Middle frontal gyrus (tissue), 1 donor: ENCODE measurements around the gene PCBP1.
"Not testable (repeated sequence)": the region's sequence is repeated elsewhere in the genome, so short reads cannot be mapped to it uniquely, and the experiment has no call there.

Experiments used
- DNase-seq: peaks from one replicate; pipeline ENCODE4 v3.0.0-alpha.2; 2015; ENCODE audit warnings: low spot score; ENCODE audit errors: extremely low spot score

The PCBP1 gene

DNA sequence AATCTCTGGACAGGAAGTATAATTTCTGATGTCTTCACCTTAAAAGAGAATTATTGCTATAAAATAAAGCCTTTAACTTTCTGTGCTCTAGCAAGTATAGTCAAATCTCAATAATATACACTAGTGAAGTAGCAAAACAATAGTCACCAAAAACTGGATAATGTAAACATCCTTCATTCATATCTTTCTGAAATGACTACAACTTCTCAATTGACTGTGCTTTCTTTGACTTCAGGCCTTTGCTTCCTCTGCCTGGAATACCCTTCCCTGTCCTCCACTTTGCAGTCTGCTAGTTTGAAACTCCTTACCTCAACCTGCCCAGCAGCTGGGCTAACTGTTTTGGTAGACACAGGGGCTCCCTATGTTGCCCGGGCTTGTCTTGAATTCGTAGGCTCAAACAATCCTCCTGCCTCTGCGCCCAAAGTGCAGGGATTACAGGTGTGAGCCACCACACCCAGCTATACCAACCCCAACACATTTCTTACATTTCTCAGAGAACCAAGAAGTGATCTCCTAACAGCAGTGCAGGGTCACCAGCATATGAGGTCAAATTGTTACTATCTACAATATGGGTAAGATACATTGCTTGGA lies 6.6 kb upstream of the PCBP1 start:
- no peak for DNase-seq

DNA sequence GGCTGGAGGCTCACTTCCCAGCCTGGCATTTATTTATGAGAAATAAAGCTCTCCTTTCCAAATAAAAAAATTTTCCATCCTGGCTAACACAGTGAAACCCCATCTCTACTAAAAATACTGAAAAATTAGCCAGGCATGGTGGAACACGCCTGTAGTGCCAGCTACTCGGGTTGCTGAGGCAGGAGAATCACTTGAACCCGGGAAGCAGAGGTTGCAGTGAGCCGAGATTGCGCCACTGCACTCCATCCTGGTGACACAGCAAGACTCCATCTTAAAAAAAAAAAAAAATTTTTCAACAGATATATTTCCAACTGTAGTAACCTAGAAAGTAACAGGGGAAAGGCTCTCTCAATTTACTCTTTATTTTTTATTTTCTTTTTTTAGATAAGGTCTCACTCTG lies 6.1 kb upstream of the PCBP1 start:
- no peak for DNase-seq

DNA sequence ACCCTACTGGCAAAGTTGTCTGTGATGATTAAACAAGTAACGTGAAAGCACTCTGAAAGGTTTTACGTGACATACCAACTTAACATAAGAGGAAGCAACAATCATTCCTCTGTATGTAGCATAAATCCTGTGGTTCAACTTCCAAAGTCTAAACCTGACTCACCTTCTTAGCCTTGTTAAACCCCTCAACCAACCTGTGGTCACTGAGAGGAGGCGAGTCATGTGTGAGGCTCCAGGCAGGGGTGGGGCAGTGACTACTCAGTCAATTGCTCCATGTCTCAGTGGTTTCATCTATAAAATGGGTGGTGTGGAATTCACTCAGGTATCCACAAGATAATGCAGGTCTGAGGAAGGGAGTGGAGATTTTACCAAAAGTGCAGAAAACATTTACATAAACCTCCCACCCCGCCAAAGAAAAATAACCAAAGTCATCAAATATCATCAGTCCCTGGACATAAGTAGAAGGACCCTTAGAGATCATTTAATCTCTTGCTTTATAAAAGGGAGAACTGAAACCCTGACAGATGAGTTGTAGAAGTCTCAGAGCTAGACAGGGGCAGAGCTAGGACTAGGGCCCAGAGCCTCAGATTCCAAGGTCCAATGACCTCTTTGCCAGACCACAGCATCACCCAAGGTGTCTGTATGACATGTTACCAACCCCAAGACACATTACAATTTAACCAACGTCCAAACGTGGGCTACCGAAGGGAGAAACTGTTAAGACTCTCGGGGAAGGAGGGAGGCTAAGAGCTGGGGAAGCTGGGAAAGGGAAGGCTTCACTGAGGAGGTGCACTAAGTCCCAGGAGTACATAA lies 3.7 kb upstream of the PCBP1 start:
- no peak for DNase-seq

DNA sequence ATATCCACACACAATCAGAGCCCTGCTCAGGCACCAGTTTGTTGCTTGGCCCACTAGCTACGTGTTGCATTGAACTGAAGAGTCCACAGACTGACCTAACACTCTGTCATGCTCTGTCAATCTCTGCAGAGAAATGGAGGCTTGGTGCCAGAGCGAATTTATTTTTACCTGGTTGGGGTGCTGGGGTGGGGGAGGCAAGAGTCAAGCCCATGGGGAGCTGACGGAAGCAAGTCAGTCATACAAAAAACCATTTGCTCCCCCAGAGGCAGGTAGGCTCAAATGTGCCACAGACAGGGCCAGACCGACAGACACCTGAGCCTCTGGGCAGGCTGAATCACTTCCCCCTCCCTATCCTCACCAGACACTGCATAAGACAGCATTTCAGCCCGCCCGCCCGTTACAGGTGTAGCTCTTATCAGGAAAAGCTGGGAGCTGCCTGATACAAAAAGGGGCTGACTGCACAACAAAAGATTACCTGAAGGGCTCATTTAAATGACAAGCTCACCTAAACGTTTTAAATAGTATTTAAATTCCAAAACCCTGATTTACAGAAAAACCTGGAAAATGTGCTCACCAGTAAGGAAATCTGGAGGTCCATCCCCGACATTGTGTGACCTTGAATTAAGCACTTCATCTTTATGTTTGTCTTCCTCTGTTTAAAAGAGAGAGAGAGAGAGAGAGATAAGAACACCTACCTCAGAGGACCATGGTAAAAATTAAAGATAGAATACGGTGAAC lies 2.1 kb upstream of the PCBP1 start:
- DNase-seq: no peak

DNA sequence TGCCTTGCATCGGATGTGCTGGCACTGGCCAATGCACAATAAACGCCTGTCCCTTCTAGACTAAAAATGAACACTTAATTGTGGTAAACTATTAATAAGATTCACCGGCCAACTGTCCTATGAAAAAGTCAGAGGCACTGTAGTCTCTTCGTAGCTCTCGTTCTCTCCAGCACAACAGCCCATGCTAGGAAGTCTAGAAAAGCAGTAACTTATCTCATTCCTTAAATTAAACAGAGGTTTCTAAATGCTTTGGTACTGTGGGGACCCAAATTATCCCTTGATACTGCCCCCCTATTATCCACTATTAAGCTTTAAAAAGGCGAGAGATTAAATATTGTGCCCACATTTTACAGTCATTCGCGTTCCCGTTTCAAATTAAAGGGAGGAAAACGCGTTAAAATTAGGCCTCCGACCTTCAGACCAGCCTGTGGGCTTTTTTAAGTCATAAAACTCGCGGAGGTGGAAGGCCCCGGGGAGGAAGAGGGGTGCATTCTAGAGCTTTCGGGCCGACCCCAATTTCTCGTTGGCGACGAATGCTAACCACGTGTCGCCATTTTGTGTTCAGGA lies 1.5 kb upstream of the PCBP1 start:
- DNase-seq: no peak

DNA sequence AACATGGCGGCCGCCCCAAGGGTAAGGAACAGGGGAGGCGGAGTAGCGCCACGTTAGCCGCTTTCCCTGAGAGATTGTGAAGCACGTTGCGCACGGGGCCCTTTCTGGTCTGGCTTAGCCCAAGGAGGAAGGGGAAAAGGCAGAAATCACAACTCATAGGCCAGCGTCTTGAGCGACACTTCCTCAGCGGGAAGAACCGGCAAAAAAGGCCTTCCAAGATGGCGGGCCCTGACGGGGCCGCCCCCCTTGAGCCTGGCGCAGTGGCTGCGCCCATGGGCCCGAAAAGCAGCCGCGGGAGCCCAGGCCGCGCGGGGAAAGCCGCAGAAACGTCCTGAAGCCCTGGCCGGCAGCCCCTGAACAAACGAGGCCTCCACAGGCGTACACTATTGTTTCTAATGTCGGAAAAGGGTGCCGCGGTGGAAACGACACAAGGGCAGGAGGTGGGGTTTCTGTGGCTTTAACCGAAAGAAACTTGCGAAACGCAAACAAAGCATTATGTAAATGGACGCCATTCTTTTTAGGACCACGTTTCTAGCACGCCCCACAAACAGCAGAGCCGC lies 919 bp upstream of the PCBP1 start:
- DNase-seq: peak; percentile 69

DNA sequence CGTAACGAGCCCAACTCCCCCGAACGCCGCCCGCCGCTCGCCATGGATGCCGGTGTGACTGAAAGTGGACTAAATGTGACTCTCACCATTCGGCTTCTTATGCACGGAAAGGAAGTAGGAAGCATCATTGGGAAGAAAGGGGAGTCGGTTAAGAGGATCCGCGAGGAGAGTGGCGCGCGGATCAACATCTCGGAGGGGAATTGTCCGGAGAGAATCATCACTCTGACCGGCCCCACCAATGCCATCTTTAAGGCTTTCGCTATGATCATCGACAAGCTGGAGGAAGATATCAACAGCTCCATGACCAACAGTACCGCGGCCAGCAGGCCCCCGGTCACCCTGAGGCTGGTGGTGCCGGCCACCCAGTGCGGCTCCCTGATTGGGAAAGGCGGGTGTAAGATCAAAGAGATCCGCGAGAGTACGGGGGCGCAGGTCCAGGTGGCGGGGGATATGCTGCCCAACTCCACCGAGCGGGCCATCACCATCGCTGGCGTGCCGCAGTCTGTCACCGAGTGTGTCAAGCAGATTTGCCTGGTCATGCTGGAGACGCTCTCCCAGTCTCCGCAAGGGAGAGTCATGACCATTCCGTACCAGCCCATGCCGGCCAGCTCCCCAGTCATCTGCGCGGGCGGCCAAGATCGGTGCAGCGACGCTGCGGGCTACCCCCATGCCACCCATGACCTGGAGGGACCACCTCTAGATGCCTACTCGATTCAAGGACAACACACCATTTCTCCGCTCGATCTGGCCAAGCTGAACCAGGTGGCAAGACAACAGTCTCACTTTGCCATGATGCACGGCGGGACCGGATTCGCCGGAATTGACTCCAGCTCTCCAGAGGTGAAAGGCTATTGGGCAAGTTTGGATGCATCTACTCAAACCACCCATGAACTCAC lies 673 bp downstream of the PCBP1 start:
- no peak for DNase-seq

DNA sequence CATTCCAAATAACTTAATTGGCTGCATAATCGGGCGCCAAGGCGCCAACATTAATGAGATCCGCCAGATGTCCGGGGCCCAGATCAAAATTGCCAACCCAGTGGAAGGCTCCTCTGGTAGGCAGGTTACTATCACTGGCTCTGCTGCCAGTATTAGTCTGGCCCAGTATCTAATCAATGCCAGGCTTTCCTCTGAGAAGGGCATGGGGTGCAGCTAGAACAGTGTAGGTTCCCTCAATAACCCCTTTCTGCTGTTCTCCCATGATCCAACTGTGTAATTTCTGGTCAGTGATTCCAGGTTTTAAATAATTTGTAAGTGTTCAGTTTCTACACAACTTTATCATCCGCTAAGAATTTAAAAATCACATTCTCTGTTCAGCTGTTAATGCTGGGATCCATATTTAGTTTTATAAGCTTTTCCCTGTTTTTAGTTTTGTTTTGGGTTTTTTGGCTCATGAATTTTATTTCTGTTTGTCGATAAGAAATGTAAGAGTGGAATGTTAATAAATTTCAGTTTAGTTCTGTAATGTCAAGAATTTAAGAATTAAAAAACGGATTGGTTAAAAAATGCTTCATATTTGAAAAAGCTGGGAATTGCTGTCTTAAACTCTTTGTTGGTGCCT lies 1.4 kb downstream of the PCBP1 start:
- DNase-seq: no peak

DNA sequence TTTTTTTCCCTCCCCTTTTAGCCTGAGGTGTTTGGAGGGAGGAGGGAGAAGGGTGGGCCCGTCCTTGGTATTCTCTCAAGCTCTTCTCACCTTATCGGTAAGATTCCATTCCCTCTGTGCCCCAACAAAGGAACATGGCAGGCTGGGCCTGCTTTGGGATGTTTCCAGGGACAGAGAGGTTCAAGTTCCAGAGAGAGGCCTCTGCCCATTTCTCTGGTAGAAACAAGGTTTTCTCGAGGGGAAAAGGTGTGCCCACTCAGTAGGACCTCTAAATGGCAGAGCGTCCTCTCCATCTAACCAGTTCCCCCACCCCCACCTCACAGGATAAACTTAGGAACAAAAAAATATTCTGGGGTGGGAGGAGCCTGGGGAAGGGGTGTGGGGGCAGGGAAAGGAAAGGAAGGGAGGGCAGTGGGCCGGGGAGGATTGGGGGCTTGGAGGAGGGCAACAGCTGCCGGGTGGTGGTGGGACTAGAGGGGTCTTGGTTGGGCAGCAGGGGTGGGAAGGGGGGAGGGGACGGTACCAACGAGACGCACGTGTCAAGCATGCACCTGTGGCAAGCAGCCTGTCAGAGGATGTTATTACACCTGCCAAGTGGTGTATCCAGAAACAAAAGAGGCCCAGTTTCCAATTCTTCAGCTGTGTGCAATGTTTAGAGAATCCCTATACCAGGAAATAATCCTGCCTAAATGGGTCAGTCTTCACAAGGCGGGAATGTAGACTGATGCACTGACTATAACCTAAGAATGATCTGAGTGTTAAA lies 2.1 kb downstream of the PCBP1 start:
- DNase-seq: no peak

DNA sequence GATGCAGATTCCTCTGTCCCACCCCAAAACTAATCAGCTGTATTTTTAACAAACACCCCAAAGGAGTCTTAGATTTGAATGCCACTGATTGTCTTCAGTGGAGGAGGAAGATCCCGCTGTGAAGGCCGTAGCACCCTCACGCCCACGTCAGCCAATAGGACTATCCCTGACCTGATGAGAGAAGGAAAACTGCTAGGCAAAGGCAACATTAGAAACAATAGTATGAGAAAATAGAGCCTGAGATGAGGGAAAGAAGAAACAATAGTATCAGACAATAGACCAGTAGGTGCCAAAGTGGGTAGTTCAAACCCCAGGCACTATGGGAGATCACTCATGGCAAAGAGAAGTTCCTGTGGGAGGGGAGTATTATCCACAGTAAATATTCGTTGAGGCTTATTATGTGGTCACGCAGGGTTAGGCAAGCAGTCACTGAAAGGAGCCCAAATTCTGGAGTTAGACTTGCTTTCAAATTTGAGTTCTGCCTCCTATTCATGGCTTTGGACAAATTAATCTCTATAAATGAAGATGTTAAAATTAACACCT lies 2.8 kb downstream of the PCBP1 start:
- no peak for DNase-seq

DNA sequence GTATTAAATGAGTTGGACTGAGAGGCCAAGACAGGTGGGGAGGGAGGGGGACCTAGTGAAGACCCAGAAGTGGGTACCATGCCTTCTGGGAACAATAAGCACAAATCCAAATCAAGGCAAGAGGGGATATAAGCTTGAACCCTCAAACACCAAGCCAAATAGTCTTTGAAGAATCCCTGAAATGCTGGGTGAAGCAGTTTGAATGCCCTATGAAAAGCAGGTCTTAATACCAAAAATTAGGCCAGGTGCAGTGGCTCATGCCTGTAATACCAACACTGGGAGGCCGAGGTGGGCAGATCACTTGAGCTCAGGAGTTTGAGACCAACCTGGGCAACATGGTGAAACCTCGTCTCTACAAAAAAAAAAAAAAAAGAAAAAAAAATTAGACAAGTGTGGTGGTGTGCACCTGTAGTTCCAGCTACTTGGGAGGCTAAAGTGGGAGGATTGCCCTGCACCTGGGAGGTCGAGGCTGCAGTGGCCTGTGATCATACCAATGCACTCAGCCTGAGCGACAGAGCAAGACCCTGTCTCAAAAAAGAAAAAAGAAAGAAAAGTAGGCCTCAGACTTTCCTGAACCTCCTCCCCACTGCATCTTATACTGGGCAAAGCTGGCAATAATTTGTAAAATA lies 3.5 kb downstream of the PCBP1 start:
- no peak for DNase-seq

DNA sequence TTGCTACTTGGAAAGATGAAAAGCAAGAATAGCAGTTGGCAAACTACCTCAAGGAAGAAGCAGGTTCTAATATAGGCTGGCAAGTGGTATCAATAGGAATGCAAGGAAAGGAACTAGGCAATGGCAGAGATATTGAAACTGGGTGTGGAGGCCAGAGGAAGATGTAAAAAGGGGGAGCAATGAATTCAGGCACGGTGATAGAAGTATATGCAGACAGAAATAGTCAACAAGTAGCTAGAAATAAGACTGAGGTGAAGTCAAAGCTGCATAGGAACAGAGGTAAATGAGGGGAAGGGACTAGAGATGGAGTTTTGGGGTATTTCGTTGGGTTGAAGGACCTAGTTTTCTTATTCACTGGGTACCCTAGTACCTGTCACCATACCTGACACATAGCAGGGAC lies 4.1 kb downstream of the PCBP1 start:
- DNase-seq: no peak

DNA sequence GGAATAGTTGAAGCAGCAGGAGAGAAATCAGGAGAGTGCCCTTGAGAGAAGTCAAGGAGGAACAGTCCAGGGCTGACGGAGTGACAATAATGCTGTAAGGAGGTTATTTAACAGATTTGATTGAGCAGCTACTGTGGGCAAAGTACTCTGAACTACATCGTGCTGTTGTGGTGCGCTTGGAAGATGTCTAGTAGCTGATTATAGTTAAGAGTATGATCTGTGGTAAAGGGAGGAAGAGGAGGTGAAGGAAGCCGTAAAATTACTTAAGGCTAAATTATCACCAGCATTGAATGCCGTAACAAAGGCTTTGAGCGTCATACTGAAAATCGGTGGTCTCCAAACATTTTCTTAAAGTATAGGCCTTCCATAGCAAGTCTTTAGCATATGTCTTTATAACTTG lies 4.5 kb downstream of the PCBP1 start:
- DNase-seq: no peak

DNA sequence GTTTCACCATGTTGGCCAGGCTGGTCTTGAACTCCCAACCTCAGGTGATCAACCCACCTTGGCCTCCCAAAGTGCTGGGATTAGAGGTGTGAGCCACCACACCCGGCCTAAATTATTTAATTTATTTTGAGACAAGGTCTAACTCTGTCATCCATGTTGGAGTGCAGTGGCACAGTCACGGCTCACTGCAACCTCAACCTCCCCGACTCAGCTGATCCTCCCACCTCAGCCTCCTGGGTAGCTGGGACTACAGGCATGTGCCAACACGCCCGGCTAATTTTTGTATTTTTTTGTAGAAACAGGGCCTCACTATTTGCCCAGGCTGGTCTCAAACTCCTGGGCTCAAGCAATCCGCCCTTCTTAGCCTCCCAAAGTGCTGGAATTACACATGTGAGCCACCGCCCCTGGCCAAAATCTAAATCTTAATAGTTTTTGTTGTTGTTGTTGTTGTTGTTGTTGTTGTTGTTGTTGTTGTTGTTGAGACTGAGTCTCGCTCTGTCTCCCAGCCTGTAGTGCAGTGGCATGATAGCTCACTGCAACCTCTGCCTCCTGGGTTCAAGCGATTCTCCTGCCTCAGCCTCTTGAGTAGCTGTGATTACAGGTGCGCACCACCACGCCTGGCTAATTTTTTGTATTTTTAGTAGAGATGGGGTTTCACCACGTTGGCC lies 5.4 kb downstream of the PCBP1 start:
- not testable (repeated sequence) for DNase-seq

DNA sequence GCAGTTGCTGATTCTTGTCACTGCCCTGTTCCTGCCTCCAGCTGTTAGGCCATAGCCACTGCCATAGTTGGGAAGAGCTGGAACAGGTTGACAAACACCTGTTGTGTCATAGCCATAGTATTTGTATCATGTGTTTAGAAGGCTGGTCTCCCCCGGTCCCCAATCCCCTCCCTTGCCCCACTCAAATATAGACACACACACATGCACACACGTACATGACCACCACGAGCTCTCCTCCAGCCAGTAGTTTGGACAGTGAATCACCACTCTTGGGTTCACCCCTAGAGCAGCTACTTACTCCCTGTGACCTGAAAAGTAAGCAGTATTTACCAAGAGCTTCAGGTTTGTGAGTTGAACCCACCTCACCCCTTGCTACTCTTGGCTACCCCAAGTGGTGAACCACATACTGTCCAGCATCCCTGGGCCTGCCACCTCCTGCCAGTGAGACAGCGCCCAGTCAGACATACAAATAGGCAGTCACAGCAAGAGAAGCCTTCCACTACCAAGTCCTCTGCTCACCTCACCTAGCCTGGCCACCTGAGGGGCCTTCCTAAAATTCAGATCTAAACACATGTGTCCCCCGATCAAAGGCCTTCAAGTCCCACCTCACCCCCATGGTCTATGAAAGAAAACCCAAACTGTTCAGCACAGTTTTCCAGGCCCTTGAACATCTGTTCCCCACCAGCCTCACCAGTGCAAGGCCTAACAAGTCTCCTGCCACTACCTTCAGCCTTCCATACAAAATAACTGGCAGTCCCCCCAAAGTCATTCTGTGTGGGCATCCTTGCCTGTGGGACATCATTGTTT lies 7.1 kb downstream of the PCBP1 start:
- no peak for DNase-seq

DNA sequence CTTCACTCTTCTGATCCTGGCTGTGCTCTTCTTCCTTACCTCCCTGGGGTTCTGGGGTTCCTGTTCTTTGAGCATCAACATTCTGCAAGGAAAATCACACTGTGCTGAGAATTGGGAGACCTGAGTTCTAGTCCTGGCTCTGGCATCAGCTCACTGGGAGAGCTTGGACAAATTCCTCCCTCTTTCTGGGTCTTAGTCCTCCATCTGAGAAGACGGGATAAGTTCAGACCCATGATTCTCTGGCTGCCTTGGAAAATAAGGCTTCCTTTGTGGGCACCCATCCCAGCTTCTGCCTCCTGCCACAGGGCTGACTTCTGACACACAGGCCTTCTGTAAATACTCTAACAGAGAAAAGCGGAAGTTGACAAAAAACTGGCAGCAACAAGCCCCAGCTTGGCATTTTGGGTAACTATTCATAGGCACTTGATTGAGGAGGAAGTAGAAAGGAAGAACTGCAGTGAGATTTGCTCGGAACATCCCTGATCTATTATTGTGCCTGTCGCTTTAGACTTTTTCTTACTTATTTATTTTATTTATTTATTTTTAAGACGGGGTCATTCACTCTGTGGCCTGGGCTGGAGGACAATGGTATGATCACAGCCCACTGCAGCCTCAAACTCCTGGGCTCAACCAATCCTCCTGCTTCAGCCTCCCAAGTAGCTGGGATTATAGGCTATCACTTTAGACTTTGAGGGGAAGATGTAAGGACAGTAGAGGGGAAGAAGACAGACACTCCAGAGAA lies 7.9 kb downstream of the PCBP1 start:
- peak; percentile 65 for DNase-seq
